Fibroblast of lung (primary cell): ENCODE data around the gene PHIP. TPM values are rescaled to one million over a fixed set of nuclear protein-coding genes. Genes with fewer than 3 reads are reported as not detected.

ENCODE experiments used
- DNase-seq, 2 donors: peaks; one replicate each; pipeline versions ENCODE4 v3.0.0 to v3.0.0-alpha.2; 2010; ENCODE audit warnings: low read depth in 2 of 2
- H2AFZ ChIP-seq: 2 replicates; pipeline ENCODE4 v1.5.1; 2012; ENCODE audit warnings: low read length, control low read depth, inconsistent platforms
- H3K27ac ChIP-seq: 2 replicates; pipeline ENCODE4 v1.5.1; 2011; ENCODE audit warnings: low read length, control low read depth; ENCODE audit not compliant: insufficient read depth
- H3K27me3 ChIP-seq: 2 replicates; pipeline ENCODE4 v1.5.1; 2011; ENCODE audit warnings: mild to moderate bottlenecking, low read length; ENCODE audit not compliant: control insufficient read depth, insufficient read depth
- H3K36me3 ChIP-seq: 2 replicates; pipeline ENCODE4 v1.5.1; 2011; ENCODE audit warnings: low read length; ENCODE audit not compliant: control insufficient read depth, insufficient read depth
- H3K4me1 ChIP-seq: 2 replicates; pipeline ENCODE4 v1.5.1; 2011; ENCODE audit warnings: low read length; ENCODE audit not compliant: control insufficient read depth, insufficient read depth; ENCODE audit errors: extremely low read depth
- H3K4me2 ChIP-seq: 2 replicates; pipeline ENCODE4 v1.5.1; 2011; ENCODE audit warnings: low read length, control low read depth; ENCODE audit not compliant: insufficient read depth; ENCODE audit errors: extremely low read depth
- H3K4me3 ChIP-seq, 4 experiments: fragments of 200-600 bp in 1 of 4; sonication (generic) in 1 of 4; replicated peaks in 1 of 4; 2 replicates each; pipeline ENCODE4 v1.5.1; 2011 to 2016; ENCODE audit warnings: low read length in 4 of 4, low read depth in 3 of 4, mild to moderate bottlenecking in 3 of 4, control low read depth in 2 of 4, inconsistent platforms in 1 of 4, mixed read lengths in 1 of 4; ENCODE audit not compliant: insufficient read depth in 1 of 4; ENCODE audit errors: control extremely low read depth in 1 of 4
- H3K79me2 ChIP-seq: 2 replicates; pipeline ENCODE4 v1.5.1; 2012; ENCODE audit warnings: mild to moderate bottlenecking, low read length, inconsistent platforms; ENCODE audit not compliant: control insufficient read depth, insufficient read depth
- H3K9ac ChIP-seq: 2 replicates; pipeline ENCODE4 v1.5.1; 2011; ENCODE audit warnings: mild to moderate bottlenecking, low read length, control low read depth; ENCODE audit not compliant: insufficient read depth
- H3K9me3 ChIP-seq: 2 replicates; pipeline ENCODE4 v1.5.1; 2012; ENCODE audit warnings: low read depth, low read length; ENCODE audit not compliant: control insufficient read depth, insufficient read depth
- H4K20me1 ChIP-seq: 2 replicates; pipeline ENCODE4 v1.5.1; 2011; ENCODE audit warnings: low read length; ENCODE audit not compliant: control insufficient read depth, insufficient read depth; ENCODE audit errors: extremely low read depth
- EZH2 ChIP-seq: IDR thresholded peaks from 2 replicates; pipeline ENCODE4 v1.5.1; 2012; ENCODE audit warnings: low read length, control low read depth, mild to moderate bottlenecking; ENCODE audit errors: missing control alignments
- polyA plus RNA-seq, 2 donors: library from polyadenylated mRNA; depleted of rRNA in 1 of 2; stranded (reverse) in 1 of 2; unstranded in 1 of 2; fragments of >200 nt; gene quantifications; 2 replicates each; pipeline ENCODE4 v1.2.1, GENCODE V29; 2011 to 2012; ENCODE audit warnings: missing spikeins in 1 of 2
- total RNA-seq: library from RNA; depleted of rRNA; stranded (reverse); fragments of >200 nt; gene quantifications from 2 replicates; pipeline ENCODE4 v1.2.1, GENCODE V29; 2014
- TF ChIP-seq, protein P1 (sequence below), 2 donors: IDR thresholded peaks in 1 of 2; conservative IDR thresholded peaks in 1 of 2; 1 replicate in 1 of 2; 2 replicates in 1 of 2; pipeline ENCODE4 v1.5.1; 2011 to 2012; ENCODE audit warnings: low read length in 2 of 2, control low read depth in 1 of 2, inconsistent platforms in 1 of 2, low read depth in 1 of 2, mild to moderate bottlenecking in 1 of 2

Gene PHIP
- total and polyA plus RNA-seq, 2 donors (not counting 1 experiment from before 2014, with no cell fraction given) = 6.7 to 26.1 TPM

DNA sequence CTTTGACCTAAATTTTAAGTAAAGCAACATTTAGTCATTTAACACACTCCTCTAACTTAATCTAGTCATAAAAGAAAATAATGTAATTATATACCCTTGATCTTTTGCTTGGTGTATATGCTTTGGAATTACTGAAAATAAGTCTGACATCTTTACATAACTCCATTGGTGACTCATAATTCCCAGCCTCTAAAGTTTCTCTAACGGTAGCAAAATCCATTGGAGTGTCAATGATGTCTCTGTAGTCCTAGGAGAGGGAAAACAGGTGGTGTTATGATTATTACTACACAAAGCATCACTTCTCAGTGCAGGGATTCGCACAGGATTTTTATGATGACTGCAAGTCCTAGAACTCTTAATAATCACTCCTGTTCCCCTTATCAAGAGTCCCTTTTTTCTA lies 130.5 kb downstream of the PHIP start:
- H3K4me3 ChIP-seq = no peak overlapping the region
- H3K4me2 ChIP-seq = no peak overlapping the region
- no peaks in the 10 kb centered on the region for H4K20me1 ChIP-seq
- peak; percentile 29 to 51 for DNase-seq
- no peaks in the 10 kb centered on the region for H3K9me3 ChIP-seq
- no peaks in the 10 kb centered on the region for H3K27me3 ChIP-seq
- no peak overlapping the region for H3K27ac ChIP-seq
- no peaks in the 10 kb centered on the region for H3K4me1 ChIP-seq
- H3K79me2 ChIP-seq = no peaks in the 10 kb centered on the region
- no peak for TF ChIP-seq EZH2
- TF ChIP-seq, protein P1, sequence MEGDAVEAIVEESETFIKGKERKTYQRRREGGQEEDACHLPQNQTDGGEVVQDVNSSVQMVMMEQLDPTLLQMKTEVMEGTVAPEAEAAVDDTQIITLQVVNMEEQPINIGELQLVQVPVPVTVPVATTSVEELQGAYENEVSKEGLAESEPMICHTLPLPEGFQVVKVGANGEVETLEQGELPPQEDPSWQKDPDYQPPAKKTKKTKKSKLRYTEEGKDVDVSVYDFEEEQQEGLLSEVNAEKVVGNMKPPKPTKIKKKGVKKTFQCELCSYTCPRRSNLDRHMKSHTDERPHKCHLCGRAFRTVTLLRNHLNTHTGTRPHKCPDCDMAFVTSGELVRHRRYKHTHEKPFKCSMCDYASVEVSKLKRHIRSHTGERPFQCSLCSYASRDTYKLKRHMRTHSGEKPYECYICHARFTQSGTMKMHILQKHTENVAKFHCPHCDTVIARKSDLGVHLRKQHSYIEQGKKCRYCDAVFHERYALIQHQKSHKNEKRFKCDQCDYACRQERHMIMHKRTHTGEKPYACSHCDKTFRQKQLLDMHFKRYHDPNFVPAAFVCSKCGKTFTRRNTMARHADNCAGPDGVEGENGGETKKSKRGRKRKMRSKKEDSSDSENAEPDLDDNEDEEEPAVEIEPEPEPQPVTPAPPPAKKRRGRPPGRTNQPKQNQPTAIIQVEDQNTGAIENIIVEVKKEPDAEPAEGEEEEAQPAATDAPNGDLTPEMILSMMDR (conservative IDR thresholded peaks at IDR 0.05 in 1 of 2, IDR thresholded peaks at IDR 0.05 in 1 of 2; ENCODE audit: low read depth in 1 of 2, low read length in 2 of 2) = no peak
- no peaks in the 10 kb centered on the region for H3K36me3 ChIP-seq
- no peak overlapping the region for H3K9ac ChIP-seq
- no peak overlapping the region for H2AFZ ChIP-seq

GRCh38 chr6:78942446-78942845 lies 135.6 kb downstream of the PHIP start:
- Histone ChIP-seq H4K20me1 (no peaks in the 10 kb centered on the region), H3K9me3 (no peaks in the 10 kb centered on the region), H3K27me3 (no peaks in the 10 kb centered on the region), H3K9ac (no peak overlapping the region), H3K36me3 (no peaks in the 10 kb centered on the region), H3K4me3 (no peak overlapping the region), H3K4me1 (no peaks in the 10 kb centered on the region), H3K27ac (no peak overlapping the region), H3K4me2 (no peak overlapping the region), H2AFZ (no peak overlapping the region), H3K79me2 (no peaks in the 10 kb centered on the region)
- DNase-seq = peak in 1 of 2 donors; percentile 20
- no peak for TF ChIP-seq EZH2
- TF ChIP-seq, protein P1 (conservative IDR thresholded peaks at IDR 0.05 in 1 of 2, IDR thresholded peaks at IDR 0.05 in 1 of 2; ENCODE audit: low read depth in 1 of 2, low read length in 2 of 2) = no peak

DNA sequence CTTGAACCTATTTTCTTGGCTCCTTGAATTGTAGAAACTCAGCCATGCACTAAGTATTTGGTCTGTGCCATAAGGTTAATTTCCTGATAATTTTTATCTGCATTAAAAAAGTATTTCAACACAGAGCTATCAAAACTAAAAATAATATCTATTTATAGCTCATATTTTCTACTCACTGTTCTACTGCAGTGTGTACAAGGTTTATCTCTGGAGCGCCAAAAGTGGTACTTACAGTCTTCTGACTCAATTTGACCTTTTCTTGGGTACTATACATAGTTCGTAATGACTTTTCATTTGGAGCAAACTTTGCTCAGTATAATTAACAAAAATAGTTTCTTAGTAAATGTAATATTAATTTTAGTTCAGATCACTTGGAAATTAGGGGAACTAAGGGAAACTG lies 141.5 kb downstream of the PHIP start:
- H3K9me3 ChIP-seq = no peaks in the 10 kb centered on the region
- no peaks in the 10 kb centered on the region for H3K79me2 ChIP-seq
- H3K4me1 ChIP-seq = no peaks in the 10 kb centered on the region
- no peak overlapping the region for H3K4me3 ChIP-seq
- H4K20me1 ChIP-seq = no peaks in the 10 kb centered on the region
- H3K4me2 ChIP-seq = no peak overlapping the region
- H2AFZ ChIP-seq = no peak overlapping the region
- no peak overlapping the region for H3K27ac ChIP-seq
- H3K9ac ChIP-seq = no peak overlapping the region
- TF ChIP-seq, protein P1 (conservative IDR thresholded peaks at IDR 0.05 in 1 of 2, IDR thresholded peaks at IDR 0.05 in 1 of 2; ENCODE audit: low read depth in 1 of 2, low read length in 2 of 2) = no peak
- TF ChIP-seq EZH2 = no peak
- no peak for DNase-seq
- H3K36me3 ChIP-seq = no peaks in the 10 kb centered on the region
- no peaks in the 10 kb centered on the region for H3K27me3 ChIP-seq
